Measurements from ENCODE around the gene TM9SF4.

Gene TM9SF4

DNA sequence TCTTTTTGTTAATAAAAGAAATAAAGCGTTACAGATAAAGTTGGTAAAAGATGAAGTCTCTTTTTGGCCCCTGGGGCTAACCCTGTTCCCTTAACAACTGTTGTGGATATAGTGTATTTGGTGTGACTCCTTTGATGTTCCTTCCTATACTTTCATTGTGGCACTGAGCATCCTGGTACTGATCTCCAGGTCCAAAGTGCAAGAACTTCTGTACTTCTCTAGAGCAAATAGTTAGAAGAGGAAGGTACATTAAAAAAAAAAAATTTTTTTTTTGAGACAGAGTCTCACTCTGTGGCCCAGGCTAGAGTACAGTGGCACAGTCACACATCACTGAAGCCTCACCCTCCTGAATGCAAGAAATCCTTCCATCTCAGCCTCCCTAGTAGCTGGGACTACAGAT, 104.4 kb downstream of the TM9SF4 start:
- Histone ChIP-seq H3K27ac (ENCODE audit: extremely low read depth, low read depth, low read length) (no peak overlapping the region), H3K4me1 (ENCODE audit: control insufficient read depth, insufficient read depth, low read length) (no peaks in the 10 kb centered on the region; the same call in 1 of the 2 replicates), H3K36me3 (ENCODE audit: control insufficient read depth in 2 of 2, insufficient read depth in 1 of 2, low read length in 2 of 2) (peaks cover 16 to 93% of the 10 kb centered on the region in 2 experiments; a peak in 2 of 3 replicates), H3K4me3 (ENCODE audit: low read depth, low read length) (no peak overlapping the region), H3K9me3 (ENCODE audit: control insufficient read depth, insufficient read depth, low read depth, low read length) (no peaks in the 10 kb centered on the region)
- CTCF ChIA-PET = no interaction called here
- TF ChIP-seq ZNF549 (tag by site-specific recombination; IDR thresholded peaks at IDR 0.05) = no peak
- no peak for TF ChIP-seq ZSCAN30 (tag by site-specific recombination; IDR thresholded peaks at IDR 0.05)
- TF ChIP-seq KLF7 (tag by site-specific recombination; IDR thresholded peaks at IDR 0.05; ENCODE audit: borderline replicate concordance) = no peak
- TF ChIP-seq, protein P1, sequence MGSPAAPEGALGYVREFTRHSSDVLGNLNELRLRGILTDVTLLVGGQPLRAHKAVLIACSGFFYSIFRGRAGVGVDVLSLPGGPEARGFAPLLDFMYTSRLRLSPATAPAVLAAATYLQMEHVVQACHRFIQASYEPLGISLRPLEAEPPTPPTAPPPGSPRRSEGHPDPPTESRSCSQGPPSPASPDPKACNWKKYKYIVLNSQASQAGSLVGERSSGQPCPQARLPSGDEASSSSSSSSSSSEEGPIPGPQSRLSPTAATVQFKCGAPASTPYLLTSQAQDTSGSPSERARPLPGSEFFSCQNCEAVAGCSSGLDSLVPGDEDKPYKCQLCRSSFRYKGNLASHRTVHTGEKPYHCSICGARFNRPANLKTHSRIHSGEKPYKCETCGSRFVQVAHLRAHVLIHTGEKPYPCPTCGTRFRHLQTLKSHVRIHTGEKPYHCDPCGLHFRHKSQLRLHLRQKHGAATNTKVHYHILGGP (tag by site-specific recombination; IDR thresholded peaks at IDR 0.05) = no peak
- TF ChIP-seq OVOL3 (tag by site-specific recombination; IDR thresholded peaks at IDR 0.05) = no peak
- TF ChIP-seq ZNF558 (tag by site-specific recombination; IDR thresholded peaks at IDR 0.05) = no peak
- no peak for TF ChIP-seq GFI1B (tag by site-specific recombination; IDR thresholded peaks at IDR 0.05)
- no peak for TF ChIP-seq ZNF514 (tag by site-specific recombination; IDR thresholded peaks at IDR 0.05)
- no peak for TF ChIP-seq ZNF416 (tag by site-specific recombination; IDR thresholded peaks at IDR 0.05)
- no peak for TF ChIP-seq ZNF146 (tag by site-specific recombination; IDR thresholded peaks at IDR 0.05)
- no peak for TF ChIP-seq GLI2 (tag by site-specific recombination; IDR thresholded peaks at IDR 0.05; ENCODE audit: borderline replicate concordance, low read depth)
- TF ChIP-seq, protein P2, sequence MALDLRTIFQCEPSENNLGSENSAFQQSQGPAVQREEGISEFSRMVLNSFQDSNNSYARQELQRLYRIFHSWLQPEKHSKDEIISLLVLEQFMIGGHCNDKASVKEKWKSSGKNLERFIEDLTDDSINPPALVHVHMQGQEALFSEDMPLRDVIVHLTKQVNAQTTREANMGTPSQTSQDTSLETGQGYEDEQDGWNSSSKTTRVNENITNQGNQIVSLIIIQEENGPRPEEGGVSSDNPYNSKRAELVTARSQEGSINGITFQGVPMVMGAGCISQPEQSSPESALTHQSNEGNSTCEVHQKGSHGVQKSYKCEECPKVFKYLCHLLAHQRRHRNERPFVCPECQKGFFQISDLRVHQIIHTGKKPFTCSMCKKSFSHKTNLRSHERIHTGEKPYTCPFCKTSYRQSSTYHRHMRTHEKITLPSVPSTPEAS (tag by site-specific recombination; IDR thresholded peaks at IDR 0.05) = no peak
- POLR2A ChIA-PET = no interaction called here

DNA sequence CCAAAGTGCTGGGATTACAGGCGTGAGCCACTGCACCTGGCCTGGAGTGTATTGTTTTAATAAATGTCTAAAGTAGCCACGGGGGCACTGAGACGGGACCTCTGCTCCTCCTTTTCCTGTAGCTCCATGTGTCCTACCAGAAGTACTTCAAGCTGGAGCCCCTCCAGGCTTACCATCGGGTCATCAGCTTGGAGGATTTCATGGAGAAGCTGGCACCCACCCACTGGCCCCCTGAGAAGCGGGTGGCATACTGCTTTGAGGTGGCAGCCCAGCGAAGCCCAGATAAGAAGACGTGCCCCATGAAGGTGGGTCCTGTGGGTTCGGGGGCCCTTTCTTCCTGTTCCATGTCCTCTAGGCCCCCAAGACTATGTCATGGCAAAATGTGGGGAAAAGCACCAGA, 105.6 kb downstream of the TM9SF4 start:
- Histone ChIP-seq H3K27ac (ENCODE audit: extremely low read depth, low read depth, low read length) (no peak overlapping the region), H3K4me1 (ENCODE audit: control insufficient read depth, insufficient read depth, low read length) (no peaks in the 10 kb centered on the region), H3K36me3 (ENCODE audit: control insufficient read depth in 2 of 2, insufficient read depth in 1 of 2, low read length in 2 of 2) (peaks cover 16 to 90% of the 10 kb centered on the region in 2 experiments; a peak in 2 of 3 replicates), H3K4me3 (ENCODE audit: low read depth, low read length) (no peak overlapping the region), H3K9me3 (ENCODE audit: control insufficient read depth, insufficient read depth, low read depth, low read length) (no peaks in the 10 kb centered on the region)
- TF ChIP-seq WT1 (tag by site-specific recombination; IDR thresholded peaks at IDR 0.05) = no peak
- TF ChIP-seq, protein P3, sequence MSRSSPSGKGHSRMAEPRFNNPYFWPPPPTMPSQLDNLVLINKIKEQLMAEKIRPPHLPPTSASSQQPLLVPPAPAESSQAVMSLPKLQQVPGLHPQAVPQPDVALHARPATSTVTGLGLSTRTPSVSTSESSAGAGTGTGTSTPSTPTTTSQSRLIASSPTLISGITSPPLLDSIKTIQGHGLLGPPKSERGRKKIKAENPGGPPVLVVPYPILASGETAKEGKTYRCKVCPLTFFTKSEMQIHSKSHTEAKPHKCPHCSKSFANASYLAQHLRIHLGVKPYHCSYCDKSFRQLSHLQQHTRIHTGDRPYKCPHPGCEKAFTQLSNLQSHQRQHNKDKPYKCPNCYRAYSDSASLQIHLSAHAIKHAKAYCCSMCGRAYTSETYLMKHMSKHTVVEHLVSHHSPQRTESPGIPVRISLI (tag by site-specific recombination; IDR thresholded peaks at IDR 0.05) = no peak
- TF ChIP-seq ZNF354C (tag by site-specific recombination; IDR thresholded peaks at IDR 0.05; ENCODE audit: borderline replicate concordance, low read depth) = no peak
- TF ChIP-seq HOXA7 (CRISPR knock-in tag; IDR thresholded peaks at IDR 0.05; ENCODE audit: borderline replicate concordance) = no peak
- no peak for TF ChIP-seq YY2 (tag by site-specific recombination; IDR thresholded peaks at IDR 0.05)
- TF ChIP-seq ZSCAN16 (tag by site-specific recombination; IDR thresholded peaks at IDR 0.05) = no peak
- no peak for TF ChIP-seq ZNF558 (tag by site-specific recombination; IDR thresholded peaks at IDR 0.05)
- TF ChIP-seq, protein P4, sequence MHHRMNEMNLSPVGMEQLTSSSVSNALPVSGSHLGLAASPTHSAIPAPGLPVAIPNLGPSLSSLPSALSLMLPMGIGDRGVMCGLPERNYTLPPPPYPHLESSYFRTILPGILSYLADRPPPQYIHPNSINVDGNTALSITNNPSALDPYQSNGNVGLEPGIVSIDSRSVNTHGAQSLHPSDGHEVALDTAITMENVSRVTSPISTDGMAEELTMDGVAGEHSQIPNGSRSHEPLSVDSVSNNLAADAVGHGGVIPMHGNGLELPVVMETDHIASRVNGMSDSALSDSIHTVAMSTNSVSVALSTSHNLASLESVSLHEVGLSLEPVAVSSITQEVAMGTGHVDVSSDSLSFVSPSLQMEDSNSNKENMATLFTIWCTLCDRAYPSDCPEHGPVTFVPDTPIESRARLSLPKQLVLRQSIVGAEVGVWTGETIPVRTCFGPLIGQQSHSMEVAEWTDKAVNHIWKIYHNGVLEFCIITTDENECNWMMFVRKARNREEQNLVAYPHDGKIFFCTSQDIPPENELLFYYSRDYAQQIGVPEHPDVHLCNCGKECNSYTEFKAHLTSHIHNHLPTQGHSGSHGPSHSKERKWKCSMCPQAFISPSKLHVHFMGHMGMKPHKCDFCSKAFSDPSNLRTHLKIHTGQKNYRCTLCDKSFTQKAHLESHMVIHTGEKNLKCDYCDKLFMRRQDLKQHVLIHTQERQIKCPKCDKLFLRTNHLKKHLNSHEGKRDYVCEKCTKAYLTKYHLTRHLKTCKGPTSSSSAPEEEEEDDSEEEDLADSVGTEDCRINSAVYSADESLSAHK (tag by site-specific recombination; IDR thresholded peaks at IDR 0.05) = no peak
- TF ChIP-seq KLF8 (tag by site-specific recombination; IDR thresholded peaks at IDR 0.05) = no peak
- no peak for TF ChIP-seq GLIS2 (tag by site-specific recombination; IDR thresholded peaks at IDR 0.05)
- TF ChIP-seq ZNF792 (tag by site-specific recombination; IDR thresholded peaks at IDR 0.05) = no peak
- TF ChIP-seq, protein P5, sequence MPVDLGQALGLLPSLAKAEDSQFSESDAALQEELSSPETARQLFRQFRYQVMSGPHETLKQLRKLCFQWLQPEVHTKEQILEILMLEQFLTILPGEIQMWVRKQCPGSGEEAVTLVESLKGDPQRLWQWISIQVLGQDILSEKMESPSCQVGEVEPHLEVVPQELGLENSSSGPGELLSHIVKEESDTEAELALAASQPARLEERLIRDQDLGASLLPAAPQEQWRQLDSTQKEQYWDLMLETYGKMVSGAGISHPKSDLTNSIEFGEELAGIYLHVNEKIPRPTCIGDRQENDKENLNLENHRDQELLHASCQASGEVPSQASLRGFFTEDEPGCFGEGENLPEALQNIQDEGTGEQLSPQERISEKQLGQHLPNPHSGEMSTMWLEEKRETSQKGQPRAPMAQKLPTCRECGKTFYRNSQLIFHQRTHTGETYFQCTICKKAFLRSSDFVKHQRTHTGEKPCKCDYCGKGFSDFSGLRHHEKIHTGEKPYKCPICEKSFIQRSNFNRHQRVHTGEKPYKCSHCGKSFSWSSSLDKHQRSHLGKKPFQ (tag by site-specific recombination; IDR thresholded peaks at IDR 0.05) = no peak
- TF ChIP-seq ZNF23 (tag by site-specific recombination; IDR thresholded peaks at IDR 0.05; ENCODE audit: borderline replicate concordance) = no peak
- TF ChIP-seq ZNF48 (tag by site-specific recombination; IDR thresholded peaks at IDR 0.05) = no peak
- no peak for TF ChIP-seq ZNF175 (tag by site-specific recombination; IDR thresholded peaks at IDR 0.05)
- TF ChIP-seq ZNF292 (tag by site-specific recombination; IDR thresholded peaks at IDR 0.05; ENCODE audit: borderline replicate concordance, low read depth) = no peak
- CTCF ChIA-PET = no interaction called here
- POLR2A ChIA-PET = no interaction called here
